GM12873 (cell line): ENCODE measurements around the gene RABEPK.

Source experiments
- TF ChIP-seq, protein P1 (sequence below): IDR thresholded peaks from 2 replicates; pipeline ENCODE4 v1.5.1; 2012; ENCODE audit warnings: low read depth, mild to moderate bottlenecking, moderate library complexity, low read length, control low read depth; ENCODE audit not compliant: insufficient read depth; ENCODE audit errors: missing control alignments

Gene RABEPK

DNA sequence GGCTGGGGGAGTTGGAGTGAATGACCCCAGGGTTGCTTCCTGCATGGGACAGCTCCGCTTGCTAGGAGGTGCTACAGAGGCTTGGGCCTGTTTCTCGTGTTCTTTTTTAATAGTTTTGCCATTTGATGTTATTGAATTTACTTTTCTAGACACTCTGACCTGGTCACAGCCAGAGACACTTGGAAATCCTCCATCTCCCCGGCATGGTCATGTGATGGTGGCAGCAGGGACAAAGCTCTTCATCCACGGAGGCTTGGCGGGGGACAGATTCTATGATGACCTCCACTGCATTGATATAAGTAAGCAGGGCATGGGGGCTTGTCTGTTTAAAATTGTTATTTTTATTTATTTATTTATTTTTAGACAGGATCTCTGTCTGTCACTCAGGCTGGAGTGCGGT, 27.4 kb downstream of the RABEPK start:
- TF ChIP-seq, protein P1, sequence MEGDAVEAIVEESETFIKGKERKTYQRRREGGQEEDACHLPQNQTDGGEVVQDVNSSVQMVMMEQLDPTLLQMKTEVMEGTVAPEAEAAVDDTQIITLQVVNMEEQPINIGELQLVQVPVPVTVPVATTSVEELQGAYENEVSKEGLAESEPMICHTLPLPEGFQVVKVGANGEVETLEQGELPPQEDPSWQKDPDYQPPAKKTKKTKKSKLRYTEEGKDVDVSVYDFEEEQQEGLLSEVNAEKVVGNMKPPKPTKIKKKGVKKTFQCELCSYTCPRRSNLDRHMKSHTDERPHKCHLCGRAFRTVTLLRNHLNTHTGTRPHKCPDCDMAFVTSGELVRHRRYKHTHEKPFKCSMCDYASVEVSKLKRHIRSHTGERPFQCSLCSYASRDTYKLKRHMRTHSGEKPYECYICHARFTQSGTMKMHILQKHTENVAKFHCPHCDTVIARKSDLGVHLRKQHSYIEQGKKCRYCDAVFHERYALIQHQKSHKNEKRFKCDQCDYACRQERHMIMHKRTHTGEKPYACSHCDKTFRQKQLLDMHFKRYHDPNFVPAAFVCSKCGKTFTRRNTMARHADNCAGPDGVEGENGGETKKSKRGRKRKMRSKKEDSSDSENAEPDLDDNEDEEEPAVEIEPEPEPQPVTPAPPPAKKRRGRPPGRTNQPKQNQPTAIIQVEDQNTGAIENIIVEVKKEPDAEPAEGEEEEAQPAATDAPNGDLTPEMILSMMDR: no peak

DNA sequence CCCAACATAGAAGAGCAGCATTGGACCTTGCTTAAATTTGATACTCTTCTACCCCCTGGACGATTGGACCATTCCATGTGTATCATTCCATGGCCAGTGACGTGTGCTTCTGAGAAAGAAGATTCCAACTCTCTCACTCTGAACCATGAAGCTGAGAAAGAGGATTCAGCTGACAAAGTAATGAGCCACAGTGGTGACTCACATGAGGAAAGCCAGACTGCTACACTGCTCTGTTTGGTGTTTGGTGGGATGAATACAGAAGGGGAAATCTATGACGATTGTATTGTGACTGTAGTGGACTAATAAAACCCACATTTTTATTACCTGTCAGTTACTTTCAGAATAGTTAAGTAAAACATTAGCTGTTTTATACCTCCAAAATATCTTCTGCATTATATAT, 33.3 kb downstream of the RABEPK start:
- TF ChIP-seq, protein P1: no peak

DNA sequence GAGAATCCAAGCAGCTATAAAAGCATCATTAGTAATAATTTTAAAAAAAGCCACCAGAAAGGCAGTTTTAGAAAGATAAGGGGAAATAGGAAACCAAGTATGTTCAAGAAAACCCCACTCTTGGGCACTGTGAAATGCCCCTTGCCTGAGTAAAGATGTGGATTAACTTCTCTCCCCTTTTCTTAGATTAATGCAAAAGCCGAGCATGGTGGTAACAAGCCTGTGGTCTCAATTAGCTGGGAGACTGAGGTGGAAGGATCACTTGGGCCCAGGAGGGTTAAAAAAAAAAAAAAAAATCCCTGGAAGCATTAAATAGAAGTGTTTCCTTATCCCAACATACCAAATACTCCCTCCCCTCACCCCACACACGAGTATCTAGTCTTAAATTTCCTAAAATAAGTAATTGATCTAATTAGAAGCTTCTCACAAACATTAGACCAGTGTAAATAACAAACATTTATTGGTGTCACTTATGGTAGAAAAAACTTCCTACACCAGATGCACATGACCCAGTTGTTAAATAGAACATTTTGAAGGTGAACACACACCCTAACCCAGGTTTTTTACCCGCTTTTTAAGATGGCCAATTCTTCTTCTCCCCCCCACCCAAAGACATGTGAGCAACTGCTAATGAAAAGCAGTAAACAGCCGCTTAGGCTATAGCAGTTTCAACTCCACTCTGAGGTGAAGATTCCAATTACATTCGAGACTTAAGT, 35.6 kb downstream of the RABEPK start:
- TF ChIP-seq, protein P1: no peak

DNA sequence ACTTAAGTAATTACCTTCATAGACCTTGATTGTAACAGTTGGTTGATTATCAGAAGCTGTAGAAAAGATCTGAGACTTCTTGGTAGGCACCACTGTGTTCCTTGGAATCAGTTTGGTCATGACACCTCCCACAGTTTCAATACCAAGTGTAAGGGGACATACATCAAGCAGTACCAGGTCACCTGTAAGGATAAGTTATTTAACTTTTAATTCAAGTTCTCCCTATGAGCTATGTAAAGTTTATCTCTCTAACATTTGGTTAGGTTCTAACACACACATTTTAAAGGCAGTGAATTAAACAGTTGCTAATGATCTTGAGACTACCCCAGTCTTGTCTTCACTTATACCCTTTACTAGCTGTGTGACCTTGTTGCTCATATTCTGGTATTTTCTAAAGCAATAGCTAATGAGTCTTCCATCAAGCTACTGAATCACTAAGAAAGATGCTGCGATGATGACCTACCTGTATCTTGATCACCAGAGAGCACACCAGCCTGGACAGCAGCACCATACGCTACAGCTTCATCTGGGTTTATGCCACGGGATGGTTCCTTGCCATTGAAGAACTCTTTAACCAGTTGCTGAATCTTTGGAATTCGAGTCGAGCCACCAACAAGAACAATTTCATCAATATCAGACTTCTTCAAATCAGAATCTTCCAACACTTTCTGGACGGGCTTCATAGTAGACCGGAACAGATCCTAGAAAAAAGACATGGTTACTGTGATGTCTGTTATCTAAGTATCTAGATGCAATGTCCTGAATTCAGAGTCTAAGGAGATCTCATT, 38.0 kb downstream of the RABEPK start:
- TF ChIP-seq, protein P1: no peak

DNA sequence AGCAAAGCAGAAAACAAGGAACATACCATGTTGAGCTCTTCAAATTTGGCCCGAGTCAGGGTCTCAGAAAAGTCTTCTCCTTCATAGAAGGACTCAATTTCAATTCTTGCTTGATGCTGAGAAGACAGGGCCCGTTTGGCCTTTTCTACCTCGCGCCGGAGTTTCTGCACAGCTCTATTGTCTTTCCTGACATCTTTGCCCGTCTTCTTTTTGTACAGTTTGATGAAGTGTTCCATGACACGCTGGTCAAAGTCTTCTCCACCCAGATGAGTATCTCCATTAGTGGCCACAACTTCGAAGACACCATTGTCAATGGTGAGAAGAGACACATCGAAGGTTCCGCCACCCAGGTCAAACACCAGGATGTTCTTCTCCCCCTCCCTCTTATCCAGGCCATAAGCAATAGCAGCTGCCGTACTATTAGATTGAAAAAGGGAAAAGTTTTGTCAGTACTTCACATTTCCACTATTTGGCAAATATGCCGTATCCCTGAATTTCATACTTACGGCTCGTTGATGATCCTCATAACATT, 38.6 kb downstream of the RABEPK start:
- TF ChIP-seq, protein P1: no peak

DNA sequence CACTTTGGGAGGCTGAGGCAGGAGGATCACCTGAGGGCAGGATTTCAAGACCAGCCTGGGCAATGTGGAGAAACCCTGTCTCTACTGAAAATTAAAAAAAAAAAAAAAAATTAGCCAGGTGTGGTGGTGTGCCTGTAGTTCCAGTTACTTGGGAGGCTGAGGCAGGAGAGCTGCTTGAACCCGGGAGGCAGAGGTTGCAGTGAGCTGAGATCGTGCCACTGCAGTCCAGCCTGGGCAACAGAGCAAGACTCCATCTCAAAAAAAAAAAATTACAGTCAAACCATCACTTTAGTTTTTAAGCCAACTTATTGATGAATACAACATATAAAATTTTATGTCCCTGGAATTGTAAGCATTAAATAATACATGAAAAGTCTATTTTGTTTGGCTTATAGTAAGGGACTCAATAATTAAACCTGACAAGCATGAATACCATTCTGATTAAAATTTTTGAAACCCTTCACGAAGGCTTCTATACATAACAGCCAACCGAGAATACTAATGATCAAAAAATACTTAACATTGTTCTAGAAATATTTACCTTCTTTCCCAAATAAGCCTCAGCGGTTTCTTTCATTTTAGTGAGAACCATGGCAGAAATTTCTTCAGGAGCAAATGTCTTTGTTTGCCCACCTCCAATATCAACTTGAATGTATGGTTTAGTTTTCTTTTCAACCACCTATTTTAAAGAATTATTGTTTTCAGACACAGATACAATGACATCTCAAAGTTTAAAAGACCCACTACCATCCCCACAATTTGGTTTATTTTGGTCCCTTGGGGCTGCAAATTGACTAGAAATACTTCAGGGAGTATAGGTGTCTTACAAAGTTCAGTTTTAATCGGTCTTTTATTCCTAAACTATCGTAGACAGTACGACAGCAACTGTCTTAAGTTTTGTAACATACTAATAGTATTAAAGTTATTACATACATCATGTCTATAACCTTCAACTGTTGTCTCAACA, 39.6 kb downstream of the RABEPK start:
- TF ChIP-seq, protein P1: no peak
